ENCODE results near the gene RIMBP2.

RIMBP2 gene

GRCh38 chr12:130764073-130764472 lies 48.0 kb upstream of the RIMBP2 start:
- H2BK15ac ChIP-seq (ENCODE audit: low read length), result no peak overlapping the region
- no peak overlapping the region for H3K4me3 ChIP-seq (ENCODE audit: low read length in 2 of 2)
- H2AFZ ChIP-seq (ENCODE audit: low read length), result no peak overlapping the region
- H2BK5ac ChIP-seq (ENCODE audit: low read length), result no peak overlapping the region
- H2BK120ac ChIP-seq (ENCODE audit: low read depth, low read length), result no peak overlapping the region
- no peak overlapping the region for H3K4ac ChIP-seq (ENCODE audit: low read length)
- H4K91ac ChIP-seq (ENCODE audit: low read depth, low read length, poor library complexity), result no peak overlapping the region
- no peak overlapping the region for H3K4me2 ChIP-seq (ENCODE audit: insufficient read depth, low read length, poor library complexity, severe bottlenecking)
- H3K4me1 ChIP-seq (ENCODE audit: control insufficient read depth in 2 of 2, insufficient read depth in 1 of 2, low read depth in 1 of 2, low read length in 2 of 2), result no peaks in the 10 kb centered on the region
- H2AK5ac ChIP-seq (ENCODE audit: low read depth, low read length), result no peak overlapping the region
- H3K14ac ChIP-seq (ENCODE audit: low read length), result no peak overlapping the region
- H3K27ac ChIP-seq (replicated peaks; ENCODE audit: low read length), result no peak overlapping the region
- DNase-seq (ENCODE audit: low spot score), result no peak
- WGBS, 2 donors (ENCODE audit: extremely low coverage in 2 of 2, insufficient read length in 2 of 2, insufficient replicate concordance in 1 of 2), result no CpG with 5 or more reads among the region's 4 CpGs
- H3K23ac ChIP-seq (ENCODE audit: low read depth, low read length, poor library complexity), result no peak overlapping the region
- H3K36me3 ChIP-seq (replicated peaks in 1 of 2; ENCODE audit: control insufficient read depth in 2 of 2, insufficient read depth in 2 of 2, low read length in 2 of 2), result peaks cover 0 to 8% of the 10 kb centered on the region in 2 donors
- no peaks in the 10 kb centered on the region for H3K79me1 ChIP-seq (ENCODE audit: low read depth, low read length)
- no peak overlapping the region for H4K8ac ChIP-seq (ENCODE audit: low read depth, low read length)
- H3K9ac ChIP-seq (ENCODE audit: low read depth, low read length, poor library complexity), result no peak overlapping the region
- H2BK12ac ChIP-seq (ENCODE audit: low read length), result no peak overlapping the region
- H3K18ac ChIP-seq (ENCODE audit: low read length), result no peak overlapping the region
- peaks cover 0 to 4% (median 1%) of the 10 kb centered on the region in 3 experiments for H3K27me3 ChIP-seq (ENCODE audit: control insufficient read depth in 3 of 3, insufficient read depth in 3 of 3, low read depth in 1 of 3, low read length in 3 of 3)
- H3K9me3 ChIP-seq (replicated peaks in 1 of 2; ENCODE audit: control insufficient read depth in 2 of 2, insufficient read depth in 1 of 2, low read depth in 1 of 2, low read length in 2 of 2), result peaks cover 5 to 11% of the 10 kb centered on the region in 2 donors

GRCh38 chr12:130762319-130762675 lies 46.2 kb upstream of the RIMBP2 start:
- no peaks in the 10 kb centered on the region for H3K4me1 ChIP-seq (ENCODE audit: control insufficient read depth in 2 of 2, insufficient read depth in 1 of 2, low read depth in 1 of 2, low read length in 2 of 2)
- H2BK15ac ChIP-seq (ENCODE audit: low read length), result no peak overlapping the region
- no peak overlapping the region for H3K4me3 ChIP-seq (ENCODE audit: low read length in 2 of 2)
- H3K79me1 ChIP-seq (ENCODE audit: low read depth, low read length), result no peaks in the 10 kb centered on the region
- H2BK12ac ChIP-seq (ENCODE audit: low read length), result no peak overlapping the region
- peaks cover 0 to 8% of the 10 kb centered on the region in 2 donors for H3K36me3 ChIP-seq (replicated peaks in 1 of 2; ENCODE audit: control insufficient read depth in 2 of 2, insufficient read depth in 2 of 2, low read length in 2 of 2)
- H3K18ac ChIP-seq (ENCODE audit: low read length), result no peak overlapping the region
- no peak overlapping the region for H3K4me2 ChIP-seq (ENCODE audit: insufficient read depth, low read length, poor library complexity, severe bottlenecking)
- no peak overlapping the region for H4K91ac ChIP-seq (ENCODE audit: low read depth, low read length, poor library complexity)
- H3K9ac ChIP-seq (ENCODE audit: low read depth, low read length, poor library complexity), result no peak overlapping the region
- H4K8ac ChIP-seq (ENCODE audit: low read depth, low read length), result no peak overlapping the region
- H3K27me3 ChIP-seq (ENCODE audit: control insufficient read depth in 3 of 3, insufficient read depth in 3 of 3, low read depth in 1 of 3, low read length in 3 of 3), result peaks cover 0 to 4% (median 0%) of the 10 kb centered on the region in 3 experiments
- no peak overlapping the region for H2BK120ac ChIP-seq (ENCODE audit: low read depth, low read length)
- H2BK5ac ChIP-seq (ENCODE audit: low read length), result no peak overlapping the region
- H3K27ac ChIP-seq (replicated peaks; ENCODE audit: low read length), result no peak overlapping the region
- WGBS, 2 donors (ENCODE audit: extremely low coverage in 2 of 2, insufficient read length in 2 of 2, insufficient replicate concordance in 1 of 2), result no CpG with 5 or more reads among the region's 10 CpGs
- no peak overlapping the region for H3K23ac ChIP-seq (ENCODE audit: low read depth, low read length, poor library complexity)
- H2AFZ ChIP-seq (ENCODE audit: low read length), result peak overlapping the region; percentile 5
- H3K4ac ChIP-seq (ENCODE audit: low read length), result no peak overlapping the region
- H3K14ac ChIP-seq (ENCODE audit: low read length), result no peak overlapping the region
- H3K9me3 ChIP-seq (replicated peaks in 1 of 2; ENCODE audit: control insufficient read depth in 2 of 2, insufficient read depth in 1 of 2, low read depth in 1 of 2, low read length in 2 of 2), result peaks cover 5 to 11% of the 10 kb centered on the region in 2 donors
- no peak overlapping the region for H2AK5ac ChIP-seq (ENCODE audit: low read depth, low read length)
- no peak for DNase-seq (ENCODE audit: low spot score)

- H4K91ac ChIP-seq (ENCODE audit: low read depth, low read length, poor library complexity), result no peak overlapping the region
- no peak overlapping the region for H3K4ac ChIP-seq (ENCODE audit: low read length)
- no peaks in the 10 kb centered on the region for H3K79me1 ChIP-seq (ENCODE audit: low read depth, low read length)
- no peak overlapping the region for H2BK5ac ChIP-seq (ENCODE audit: low read length)
- H3K27ac ChIP-seq (replicated peaks; ENCODE audit: low read length), result no peak overlapping the region
- H2AFZ ChIP-seq (ENCODE audit: low read length), result peak overlapping the region; percentile 5
- peak overlapping the region; percentile 48 for H3K14ac ChIP-seq (ENCODE audit: low read length)
- H3K9ac ChIP-seq (ENCODE audit: low read depth, low read length, poor library complexity), result no peak overlapping the region
- DNase-seq (ENCODE audit: low spot score), result peak; percentile 44
- no peak overlapping the region for H2BK120ac ChIP-seq (ENCODE audit: low read depth, low read length)
- H3K23ac ChIP-seq (ENCODE audit: low read depth, low read length, poor library complexity), result peak overlapping the region; percentile 20
- peak overlapping the region; percentile 46 for H3K18ac ChIP-seq (ENCODE audit: low read length)
- H2BK15ac ChIP-seq (ENCODE audit: low read length), result no peak overlapping the region
- H3K4me3 ChIP-seq (ENCODE audit: low read length in 2 of 2), result no peak overlapping the region
- no CpG with 5 or more reads among the region's 29 CpGs for WGBS, 2 donors (ENCODE audit: extremely low coverage in 2 of 2, insufficient read length in 2 of 2, insufficient replicate concordance in 1 of 2)
- no peak overlapping the region for H2BK12ac ChIP-seq (ENCODE audit: low read length)
- H3K4me2 ChIP-seq (ENCODE audit: insufficient read depth, low read length, poor library complexity, severe bottlenecking), result no peak overlapping the region
- H3K27me3 ChIP-seq (ENCODE audit: control insufficient read depth in 3 of 3, insufficient read depth in 3 of 3, low read depth in 1 of 3, low read length in 3 of 3), result peaks cover 0 to 4% (median 0%) of the 10 kb centered on the region in 3 experiments
- H2AK5ac ChIP-seq (ENCODE audit: low read depth, low read length), result peak overlapping the region; percentile 26
- H3K4me1 ChIP-seq (ENCODE audit: control insufficient read depth in 2 of 2, insufficient read depth in 1 of 2, low read depth in 1 of 2, low read length in 2 of 2), result no peaks in the 10 kb centered on the region
- H3K9me3 ChIP-seq (replicated peaks in 1 of 2; ENCODE audit: control insufficient read depth in 2 of 2, insufficient read depth in 1 of 2, low read depth in 1 of 2, low read length in 2 of 2), result peaks cover 5 to 11% of the 10 kb centered on the region in 2 donors
- H4K8ac ChIP-seq (ENCODE audit: low read depth, low read length), result no peak overlapping the region
- H3K36me3 ChIP-seq (replicated peaks in 1 of 2; ENCODE audit: control insufficient read depth in 2 of 2, insufficient read depth in 2 of 2, low read length in 2 of 2), result peaks cover 0 to 8% of the 10 kb centered on the region in 2 donors
These were observed 45.6 kb upstream of the RIMBP2 start for GRCh38 chr12:130761537-130762318.

- H2BK15ac ChIP-seq (ENCODE audit: low read length), result no peak overlapping the region
These were observed 38.3 kb upstream of the RIMBP2 start for GRCh38 chr12:130754234-130754901.

More at GRCh38 chr12:130754234-130754901, 38.3 kb upstream of the RIMBP2 start:
- H3K27me3 ChIP-seq (ENCODE audit: control insufficient read depth in 3 of 3, insufficient read depth in 3 of 3, low read depth in 1 of 3, low read length in 3 of 3), result no peaks in the 10 kb centered on the region
- WGBS, 2 donors (ENCODE audit: extremely low coverage in 2 of 2, insufficient read length in 2 of 2, insufficient replicate concordance in 1 of 2), result no CpG with 5 or more reads among the region's 3 CpGs
- no peak overlapping the region for H4K91ac ChIP-seq (ENCODE audit: low read depth, low read length, poor library complexity)
- H3K4me2 ChIP-seq (ENCODE audit: insufficient read depth, low read length, poor library complexity, severe bottlenecking), result no peak overlapping the region
- H3K9me3 ChIP-seq (replicated peaks in 1 of 2; ENCODE audit: control insufficient read depth in 2 of 2, insufficient read depth in 1 of 2, low read depth in 1 of 2, low read length in 2 of 2), result no peaks in the 10 kb centered on the region
- no peaks in the 10 kb centered on the region for H3K36me3 ChIP-seq (replicated peaks in 1 of 2; ENCODE audit: control insufficient read depth in 2 of 2, insufficient read depth in 2 of 2, low read length in 2 of 2)
- H2BK120ac ChIP-seq (ENCODE audit: low read depth, low read length), result no peak overlapping the region
- no peak overlapping the region for H3K18ac ChIP-seq (ENCODE audit: low read length)
- H3K23ac ChIP-seq (ENCODE audit: low read depth, low read length, poor library complexity), result no peak overlapping the region
- H4K8ac ChIP-seq (ENCODE audit: low read depth, low read length), result no peak overlapping the region
- H3K4me3 ChIP-seq (ENCODE audit: low read length in 2 of 2), result no peak overlapping the region
- no peak overlapping the region for H2AK5ac ChIP-seq (ENCODE audit: low read depth, low read length)
- no peak overlapping the region for H3K9ac ChIP-seq (ENCODE audit: low read depth, low read length, poor library complexity)
- peaks cover 0 to 4% of the 10 kb centered on the region in 2 donors for H3K4me1 ChIP-seq (ENCODE audit: control insufficient read depth in 2 of 2, insufficient read depth in 1 of 2, low read depth in 1 of 2, low read length in 2 of 2)
- no peak overlapping the region for H3K14ac ChIP-seq (ENCODE audit: low read length)
- H2BK5ac ChIP-seq (ENCODE audit: low read length), result no peak overlapping the region
- H2BK12ac ChIP-seq (ENCODE audit: low read length), result no peak overlapping the region
- H3K79me1 ChIP-seq (ENCODE audit: low read depth, low read length), result no peaks in the 10 kb centered on the region
- no peak overlapping the region for H3K4ac ChIP-seq (ENCODE audit: low read length)
- DNase-seq (ENCODE audit: low spot score), result no peak
- H3K27ac ChIP-seq (replicated peaks; ENCODE audit: low read length), result no peak overlapping the region
- H2AFZ ChIP-seq (ENCODE audit: low read length), result no peak overlapping the region

All from neuronal stem cell (in vitro differentiated cells).